SIG-M5 (cell line): ENCODE results near the gene PTPN1.
"Not testable (repeated sequence)": the region's sequence is repeated elsewhere in the genome, so short reads cannot be mapped to it uniquely, and the experiment has no call there.

ENCODE experiments used
- DNase-seq: peaks from one replicate; lab custom pipeline; 2025; lab: John Stamatoyannopoulos, UW

PTPN1 gene

DNA sequence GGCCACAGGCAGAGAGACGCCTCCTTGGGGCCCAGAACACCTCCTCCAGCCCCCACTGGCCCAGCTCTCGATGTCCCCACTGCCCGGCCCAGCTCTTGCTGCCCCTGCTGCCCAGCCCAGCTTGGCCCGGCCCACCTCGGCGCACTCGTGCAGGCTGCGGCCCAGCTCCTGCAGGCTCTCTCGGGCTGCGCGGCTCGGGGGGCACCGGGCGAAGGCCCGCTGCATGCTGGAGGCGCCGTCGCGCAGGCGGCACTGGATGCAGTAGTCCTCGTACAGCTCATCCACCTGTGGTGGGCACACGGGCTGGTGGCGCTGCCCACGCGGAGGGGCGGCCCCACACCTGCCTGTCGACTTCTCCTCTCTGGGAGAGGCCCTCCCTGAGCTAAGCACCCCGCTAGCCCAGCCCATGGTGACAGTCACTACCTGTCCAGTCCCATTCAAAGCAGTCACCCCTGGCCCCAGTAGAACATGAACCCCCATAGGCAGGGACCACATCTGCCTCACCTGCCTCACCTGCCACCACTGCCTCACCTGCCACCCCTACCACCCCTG, 99.3 kb downstream of the PTPN1 start:
- DNase-seq = no peak

DNA sequence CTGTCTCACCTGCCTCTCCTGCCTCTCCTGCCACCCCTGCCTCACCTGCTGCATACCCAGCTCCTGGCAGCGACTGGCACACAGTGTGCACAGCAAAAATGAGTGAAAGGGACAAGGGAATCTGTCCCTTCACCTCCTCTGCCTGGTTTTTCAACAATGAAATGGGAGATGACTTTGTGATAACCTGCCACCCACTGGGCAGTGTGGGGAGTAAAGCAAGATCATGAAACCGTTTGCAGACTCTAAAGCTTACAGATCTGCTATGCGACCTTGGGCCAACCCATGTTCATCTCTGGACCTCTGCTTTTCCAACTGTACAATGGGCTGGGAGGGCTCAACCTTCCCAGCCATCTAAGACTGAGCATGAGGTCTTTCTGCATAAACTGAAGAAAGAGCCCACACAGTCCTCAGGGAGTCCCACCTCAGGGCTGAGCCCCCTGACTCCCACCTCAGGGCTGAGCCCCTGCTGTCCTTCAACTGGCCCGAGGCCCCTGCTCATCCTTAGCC, 100.1 kb downstream of the PTPN1 start:
- DNase-seq = no peak

DNA sequence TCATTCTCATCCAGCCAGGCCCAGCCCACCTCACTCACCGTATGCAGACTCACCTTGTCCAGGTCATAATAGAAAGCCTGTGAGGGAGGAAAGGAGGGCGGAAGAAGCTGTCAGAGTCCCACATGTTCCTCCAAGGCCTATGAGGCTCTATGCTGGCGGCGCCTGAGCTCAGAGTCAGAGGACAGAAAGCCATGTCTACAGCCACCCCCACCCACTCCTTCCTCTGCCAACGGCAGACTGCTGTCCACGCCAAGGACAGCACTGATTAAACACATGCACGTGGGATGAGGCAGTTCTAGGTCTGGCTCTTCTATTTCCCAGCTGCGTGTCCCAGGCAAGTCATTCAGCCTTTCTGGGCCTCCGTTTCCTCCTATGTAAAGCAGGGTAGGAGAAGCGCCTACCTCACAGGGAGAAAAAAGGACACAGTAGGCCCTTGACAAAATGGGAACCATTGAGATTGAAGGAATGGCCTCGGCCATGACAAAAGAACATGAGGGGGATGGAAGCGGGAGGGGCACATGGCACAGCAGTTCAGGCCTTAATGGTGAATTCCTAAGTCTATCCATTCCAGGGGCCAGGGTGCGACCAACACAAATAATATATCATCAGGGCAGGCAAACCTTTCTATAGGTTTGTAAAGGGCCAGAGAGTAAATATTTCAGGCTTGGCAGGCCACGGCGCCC, 101.1 kb downstream of the PTPN1 start:
- DNase-seq = no peak

DNA sequence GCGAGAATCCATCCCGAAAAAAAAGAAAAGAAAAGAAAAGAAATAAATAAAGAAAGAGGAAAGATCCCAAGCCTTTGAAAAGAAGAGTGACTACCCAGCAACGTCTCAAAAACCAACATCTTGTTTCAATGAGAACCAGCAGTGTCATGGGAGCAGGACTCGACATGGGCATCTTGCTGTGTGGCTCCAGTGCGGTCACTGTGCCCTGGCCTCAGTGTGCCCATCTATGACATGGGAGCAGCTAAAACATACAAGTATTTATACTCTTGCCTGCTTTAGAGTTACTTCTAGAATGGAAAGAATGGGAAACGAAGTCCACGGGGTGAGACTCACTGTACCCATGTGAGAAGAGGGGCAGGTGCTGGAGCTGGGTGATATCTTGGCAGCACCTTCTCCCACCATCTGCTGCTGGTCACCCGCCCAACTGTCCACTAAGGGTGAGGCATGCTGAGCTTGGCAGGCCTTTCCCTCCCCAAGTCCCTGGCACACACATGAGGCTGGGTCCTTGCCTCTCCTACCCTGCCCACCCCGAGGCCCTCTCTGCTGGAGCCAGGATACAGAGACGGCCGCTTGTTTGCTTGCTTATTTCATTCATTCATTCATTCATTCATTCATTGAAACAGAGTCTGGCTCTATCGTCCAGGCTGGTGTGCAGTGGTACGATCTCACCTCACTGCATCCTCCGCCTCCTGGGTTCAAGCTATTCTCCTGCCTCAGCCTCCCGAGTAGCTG, 103.4 kb downstream of the PTPN1 start:
- no peak for DNase-seq

DNA sequence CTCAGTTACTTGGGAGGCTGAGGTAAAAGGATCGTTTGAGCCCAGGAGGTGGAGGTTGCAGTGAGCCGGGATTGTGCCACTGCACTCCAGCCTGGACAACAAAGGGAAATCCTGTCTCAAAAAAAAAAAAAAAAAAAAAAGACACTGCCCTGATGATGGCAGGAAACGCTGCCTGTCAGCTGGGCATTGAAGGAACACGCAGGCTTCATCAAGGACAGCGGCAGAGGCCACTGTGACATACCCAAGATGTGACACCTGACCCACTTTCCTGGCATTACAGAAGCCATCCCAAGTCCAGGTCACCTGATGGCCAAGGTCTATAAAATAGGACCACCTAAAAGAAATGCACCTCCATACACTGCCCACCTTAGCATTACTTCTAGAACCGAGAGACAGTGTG, 105.2 kb downstream of the PTPN1 start:
- DNase-seq = no peak

DNA sequence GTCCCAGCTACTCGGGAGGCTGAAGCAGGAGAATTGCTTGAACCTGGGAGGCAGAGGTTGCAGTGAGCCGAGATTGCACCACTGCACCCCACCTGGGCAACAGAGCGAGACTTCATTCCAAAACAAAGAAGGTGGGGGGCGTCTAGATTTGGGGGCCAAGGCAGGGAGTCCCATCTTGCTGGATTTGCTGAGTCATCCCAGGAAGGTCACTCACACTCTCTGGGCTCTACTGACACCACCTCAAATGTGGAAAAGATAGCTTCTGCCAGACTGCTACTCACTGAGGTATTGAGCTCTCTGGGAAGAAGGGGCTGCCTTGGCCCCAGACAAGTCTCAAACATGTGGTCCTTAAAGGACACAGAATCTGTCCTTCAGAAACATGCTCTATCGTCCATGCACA, 106.8 kb downstream of the PTPN1 start:
- DNase-seq = no peak

DNA sequence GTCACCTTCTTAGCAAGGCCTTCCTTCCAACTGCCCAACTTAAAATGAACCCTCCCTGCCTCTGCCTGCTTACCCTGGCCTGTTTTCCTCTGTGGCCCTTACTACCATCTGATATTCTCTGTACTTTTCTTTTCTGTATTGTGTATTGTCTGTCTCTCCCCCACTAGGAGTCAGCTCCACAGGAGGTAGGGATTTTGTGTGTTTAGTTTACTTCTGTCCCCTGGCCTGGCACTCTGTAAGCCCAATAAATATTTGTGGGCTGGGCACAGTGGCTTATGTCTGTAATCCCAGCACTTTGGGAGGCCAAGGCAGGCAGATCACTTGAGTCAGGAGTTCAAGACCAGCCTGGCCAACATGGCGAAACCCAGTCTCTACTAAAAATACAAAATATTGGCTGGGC, 108.4 kb downstream of the PTPN1 start:
- DNase-seq = no peak

DNA sequence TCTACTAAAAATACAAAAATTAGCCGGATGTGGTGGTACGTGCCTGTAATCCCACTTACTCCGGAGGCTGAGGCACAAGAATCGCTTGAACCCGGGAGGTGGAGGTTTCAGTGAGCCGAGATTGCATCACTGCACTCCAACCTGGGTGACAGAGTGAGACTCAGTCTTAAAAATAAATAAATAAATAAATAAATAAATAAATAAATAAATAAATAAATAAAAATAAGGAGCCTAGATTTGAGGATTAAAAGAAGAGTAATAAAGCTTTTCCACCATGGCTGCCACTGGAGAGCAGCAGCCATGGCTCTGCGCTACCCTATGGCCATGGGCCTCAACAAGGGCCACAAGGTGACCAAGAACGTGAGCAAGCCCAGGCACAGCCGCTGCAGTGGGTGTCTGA, 110.3 kb downstream of the PTPN1 start:
- not testable (repeated sequence) for DNase-seq

DNA sequence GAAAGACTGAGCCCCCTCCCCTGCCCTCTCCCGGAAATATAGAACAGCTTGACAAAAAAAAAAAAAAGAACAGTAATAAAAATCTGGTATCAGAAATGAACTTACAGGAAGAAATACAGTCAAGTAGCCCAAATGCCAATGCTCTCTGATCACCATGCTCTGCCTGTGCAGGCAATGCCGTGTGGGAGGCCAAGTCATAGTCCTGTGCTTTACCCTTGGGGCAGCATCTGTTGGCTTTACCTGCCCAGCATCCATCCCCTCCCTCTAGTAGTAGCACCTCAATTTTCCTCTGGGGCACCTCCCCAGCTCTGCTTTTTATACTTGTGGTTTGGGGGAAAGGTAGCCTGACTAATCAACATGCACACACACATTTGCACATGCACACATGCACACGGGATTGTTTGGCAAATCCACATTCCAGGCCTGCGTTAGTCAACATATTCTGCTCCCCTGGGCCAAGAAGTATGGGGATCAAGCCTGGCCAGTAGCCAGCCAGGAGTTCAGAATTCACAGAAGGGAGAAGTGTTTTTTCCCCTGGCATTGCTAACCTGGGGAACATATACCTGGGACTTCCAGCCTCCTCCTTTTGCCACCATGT, 111.0 kb downstream of the PTPN1 start:
- no peak for DNase-seq

DNA sequence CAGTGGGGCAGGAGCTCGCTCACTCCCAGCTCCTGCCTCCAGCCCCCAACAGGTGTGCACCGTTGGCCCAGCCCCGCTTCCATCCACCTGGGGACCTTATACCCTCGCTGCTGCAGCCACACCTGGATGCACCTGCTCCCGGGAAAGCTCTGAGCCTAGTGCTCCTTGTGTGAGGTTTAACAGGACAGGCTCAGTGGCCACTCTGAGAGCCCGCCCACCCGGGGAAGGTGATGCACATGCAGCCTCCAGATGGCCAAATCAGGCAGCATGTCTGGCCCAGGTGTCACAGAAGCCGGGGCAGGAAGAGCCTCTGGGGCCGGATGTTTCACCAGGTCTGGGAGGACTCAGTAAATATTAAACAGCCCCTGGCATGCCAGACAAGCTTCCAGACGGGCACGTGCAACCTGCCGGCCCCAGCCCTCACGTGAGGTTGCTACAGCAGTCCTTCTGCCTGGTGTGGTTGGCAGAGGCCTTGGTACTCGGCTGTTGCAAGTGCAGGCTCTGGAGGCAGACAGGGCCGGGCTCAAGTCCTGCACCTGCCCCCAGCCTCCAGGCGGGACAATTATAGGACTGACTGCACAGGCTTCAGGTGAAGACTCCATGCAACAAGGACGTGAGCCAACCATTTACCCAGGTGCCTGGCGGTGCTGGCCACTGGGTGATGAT, 114.3 kb downstream of the PTPN1 start:
- DNase-seq = no peak

DNA sequence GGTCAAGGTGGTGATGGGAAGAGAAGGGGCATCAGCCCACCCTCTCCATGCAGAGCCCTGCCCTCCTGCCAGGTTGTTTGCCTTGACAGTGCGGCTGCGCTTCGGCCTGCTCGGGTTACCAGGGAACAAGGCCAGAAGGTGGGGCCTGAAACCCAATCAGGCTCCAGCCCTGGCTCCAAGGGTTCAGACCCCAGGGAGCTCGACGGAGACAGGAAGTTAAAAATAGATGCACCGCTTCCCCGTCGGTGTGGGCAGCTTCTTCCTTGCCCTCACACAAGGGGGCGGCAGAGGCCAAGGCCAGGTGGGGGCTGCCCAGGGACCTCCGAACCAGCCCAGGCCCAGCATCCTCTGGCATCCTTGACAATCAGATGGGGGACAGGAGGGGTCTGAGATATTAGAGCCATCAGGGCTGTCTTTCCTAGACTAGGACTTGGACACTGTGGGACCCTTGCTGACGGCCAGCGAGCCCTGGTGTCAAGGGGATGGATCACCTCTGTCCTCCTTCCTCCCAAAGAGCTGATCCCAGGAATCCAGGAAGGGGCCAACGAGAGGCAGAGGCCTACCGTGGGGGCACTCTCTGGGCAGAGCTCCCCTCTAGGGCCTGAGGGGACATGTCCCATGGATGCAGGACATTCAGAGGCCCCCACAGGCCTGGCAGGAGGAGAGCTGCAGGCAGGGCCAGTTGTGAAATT, 115.9 kb downstream of the PTPN1 start:
- DNase-seq = no peak

DNA sequence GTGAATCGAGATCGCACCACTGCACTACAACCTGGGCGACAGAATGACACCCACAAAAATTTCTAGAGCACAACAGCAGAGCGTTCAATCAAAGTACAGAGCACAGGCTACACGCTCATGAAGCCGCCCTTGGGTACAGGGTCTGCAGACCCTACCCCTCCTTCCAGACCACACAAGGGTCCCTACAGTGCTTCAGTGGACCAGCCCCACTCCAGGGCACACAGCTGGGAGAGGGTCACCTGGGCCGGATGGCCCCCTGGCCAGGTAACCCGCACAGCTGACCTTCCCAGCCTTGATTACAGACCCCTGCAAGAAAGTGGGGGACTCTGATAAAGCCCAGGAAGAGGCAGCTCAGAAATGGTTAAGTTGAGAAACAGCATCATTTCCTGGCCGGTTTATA, 117.6 kb downstream of the PTPN1 start:
- DNase-seq = no peak

DNA sequence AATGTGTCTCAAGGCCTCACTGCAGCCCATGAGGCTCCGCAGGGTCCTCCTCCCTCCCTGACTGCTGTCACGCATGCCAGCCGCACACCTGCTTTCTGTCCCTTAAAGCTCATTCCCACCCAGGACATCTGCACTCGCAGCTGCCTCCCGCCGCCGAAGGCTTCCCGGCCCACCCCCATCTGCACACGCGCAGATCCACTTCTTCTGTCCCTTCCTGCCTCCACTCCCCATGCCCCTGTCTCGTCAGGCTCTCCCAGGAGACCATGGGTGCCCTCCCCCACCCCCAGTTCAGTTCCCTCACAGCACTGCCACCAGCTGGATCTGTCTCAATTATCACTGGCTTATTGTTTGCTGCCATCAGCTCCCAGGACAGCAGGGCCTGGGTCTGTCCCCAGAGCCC, 118.1 kb downstream of the PTPN1 start:
- no peak for DNase-seq

DNA sequence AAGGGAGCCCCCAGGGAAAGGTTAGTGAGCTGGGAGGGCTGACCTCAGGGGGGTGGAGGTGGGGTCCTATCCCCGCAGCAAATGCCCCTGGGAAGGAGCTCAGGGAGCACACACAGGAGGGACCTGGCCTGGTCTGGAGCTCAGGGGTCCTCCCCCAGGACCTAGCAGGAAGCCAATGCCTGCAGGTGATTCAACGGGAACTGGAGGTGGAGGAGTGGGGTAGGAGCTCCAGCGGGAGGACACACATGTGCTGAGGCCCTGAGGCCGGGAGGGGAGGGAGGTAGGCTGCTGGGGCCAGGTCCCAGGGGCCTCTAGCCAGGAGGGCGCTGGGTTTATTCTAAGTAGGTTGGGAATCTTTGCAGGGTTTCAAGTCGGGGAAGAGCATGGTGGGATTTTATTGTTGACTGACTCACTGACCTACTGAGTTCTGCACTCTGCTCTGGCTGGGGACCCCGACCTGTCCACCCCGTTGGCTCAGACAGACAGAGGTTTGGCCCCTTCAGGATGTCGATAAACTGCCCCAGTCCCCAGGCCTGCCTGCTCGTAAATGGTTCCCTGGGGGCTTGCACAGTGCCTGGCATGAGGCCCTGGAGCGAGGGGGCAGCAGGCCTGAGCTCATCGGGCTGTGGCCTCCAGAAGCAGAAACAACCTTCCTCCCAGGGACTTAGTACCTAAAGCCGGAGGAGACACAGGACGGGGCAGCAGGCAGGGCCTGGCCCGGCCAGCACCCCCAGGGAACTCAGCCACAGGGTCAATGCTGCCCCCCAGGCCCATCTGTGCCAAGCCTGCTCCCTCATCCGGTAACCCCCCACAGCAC, 118.9 kb downstream of the PTPN1 start:
- no peak for DNase-seq

DNA sequence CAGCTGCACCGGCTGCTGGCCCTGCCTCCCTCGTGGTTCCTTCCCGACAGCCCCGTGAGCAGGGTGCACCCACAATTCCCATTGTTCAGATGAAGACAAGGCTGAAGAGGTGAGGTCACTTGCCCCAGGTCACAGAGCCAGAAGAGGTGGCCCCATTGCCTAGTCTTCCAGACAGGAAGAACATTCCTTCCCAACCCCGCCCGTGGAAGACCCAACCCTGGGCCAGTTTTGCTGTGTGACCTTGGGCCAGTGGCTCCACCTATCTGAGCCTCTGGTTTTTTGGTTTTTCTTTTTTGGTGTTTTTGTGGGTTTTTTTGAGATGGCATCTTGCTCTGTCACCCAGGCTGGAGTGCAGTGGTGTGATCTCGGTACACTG, 119.5 kb downstream of the PTPN1 start:
- no peak for DNase-seq

DNA sequence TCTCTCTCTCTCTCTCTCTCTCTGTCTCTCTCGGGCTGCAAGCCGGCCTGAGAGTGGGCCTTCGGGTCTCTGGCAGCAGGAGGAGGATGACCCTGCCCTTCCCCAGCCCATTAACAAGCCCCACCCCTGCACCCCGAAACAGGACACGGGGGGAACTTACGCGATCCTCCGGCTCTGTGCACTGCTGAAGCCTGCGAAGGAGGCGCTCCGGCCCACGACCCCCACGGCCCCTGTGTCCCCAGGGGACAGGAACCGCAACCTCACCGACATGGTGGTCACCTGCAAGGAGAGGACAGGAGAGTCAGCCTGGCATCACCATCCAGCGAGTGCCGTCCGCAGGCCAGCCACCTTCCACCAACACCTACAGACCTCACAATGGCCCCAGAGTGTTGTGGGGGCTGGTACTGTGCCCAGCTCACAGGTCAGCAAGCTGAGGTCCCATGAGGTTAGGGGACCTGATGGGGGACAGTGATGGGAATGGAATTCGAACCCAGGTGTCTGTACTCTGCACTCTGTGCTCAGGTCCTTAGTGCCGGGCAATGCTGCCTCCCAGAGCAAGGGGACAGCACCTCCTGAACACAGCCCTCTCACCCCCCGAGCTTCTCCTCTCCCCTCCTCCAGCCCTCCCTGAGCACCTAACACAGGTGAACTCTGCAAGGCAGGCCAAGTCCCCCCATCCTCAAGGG, 120.5 kb downstream of the PTPN1 start:
- no peak for DNase-seq

DNA sequence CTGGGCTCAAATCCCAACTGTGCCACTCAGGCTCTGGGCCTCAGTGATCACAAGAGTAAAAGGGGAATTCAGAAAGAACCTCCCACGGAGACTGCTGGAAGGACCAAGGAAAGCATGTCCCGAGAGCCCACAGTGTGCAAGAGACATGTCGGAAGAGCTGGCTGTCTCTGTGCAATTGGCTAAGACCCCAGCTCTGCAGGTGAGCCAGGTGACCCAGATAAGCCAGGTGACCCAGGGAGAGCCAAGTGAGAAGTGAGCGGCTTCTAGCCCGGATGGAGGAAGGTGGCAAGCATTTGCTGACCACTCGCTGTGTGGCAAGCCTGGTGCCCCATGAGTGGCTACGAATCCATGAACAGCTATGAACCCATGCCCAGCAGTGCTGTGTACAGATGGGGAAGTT, 122.1 kb downstream of the PTPN1 start:
- DNase-seq = no peak

DNA sequence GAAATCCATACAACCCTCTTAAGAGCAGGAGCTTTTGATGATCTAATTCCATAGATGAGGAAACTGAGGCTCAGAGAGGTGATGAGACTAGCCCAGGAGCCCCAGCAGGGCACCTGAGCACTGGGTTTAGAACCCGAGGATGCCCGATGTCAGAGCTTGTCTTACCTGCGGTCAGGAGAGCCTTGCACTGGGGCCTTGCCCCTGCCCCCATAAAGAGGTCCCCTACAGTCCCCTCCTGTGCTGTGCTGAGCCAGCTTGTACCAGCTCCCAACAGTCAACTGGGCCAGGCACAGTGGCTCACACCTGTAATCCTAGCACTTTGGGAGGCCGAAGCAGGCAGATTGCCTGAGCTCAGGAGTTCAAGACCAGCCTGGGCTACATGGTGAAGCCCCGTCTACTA, 122.5 kb downstream of the PTPN1 start:
- no peak for DNase-seq

DNA sequence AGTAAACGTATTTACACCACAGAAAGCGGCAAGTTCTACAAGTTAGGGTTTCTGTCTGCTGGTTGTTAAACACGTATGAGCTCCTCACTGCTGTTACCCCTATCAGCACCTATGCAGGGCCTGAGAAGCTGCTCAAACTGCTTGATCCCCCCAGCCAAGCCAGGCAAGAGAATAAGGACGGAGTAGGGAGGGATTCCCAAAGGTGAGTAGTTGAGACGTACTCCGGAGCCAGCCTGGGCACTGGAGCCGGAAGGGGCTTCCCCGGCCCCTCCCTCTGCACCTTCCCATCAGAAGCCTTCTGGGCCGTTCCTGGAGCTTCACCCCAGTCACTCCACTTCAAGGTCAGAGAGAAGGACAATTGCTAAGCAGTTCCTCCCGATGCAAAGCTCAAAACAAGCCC, 123.2 kb downstream of the PTPN1 start:
- DNase-seq = no peak

DNA sequence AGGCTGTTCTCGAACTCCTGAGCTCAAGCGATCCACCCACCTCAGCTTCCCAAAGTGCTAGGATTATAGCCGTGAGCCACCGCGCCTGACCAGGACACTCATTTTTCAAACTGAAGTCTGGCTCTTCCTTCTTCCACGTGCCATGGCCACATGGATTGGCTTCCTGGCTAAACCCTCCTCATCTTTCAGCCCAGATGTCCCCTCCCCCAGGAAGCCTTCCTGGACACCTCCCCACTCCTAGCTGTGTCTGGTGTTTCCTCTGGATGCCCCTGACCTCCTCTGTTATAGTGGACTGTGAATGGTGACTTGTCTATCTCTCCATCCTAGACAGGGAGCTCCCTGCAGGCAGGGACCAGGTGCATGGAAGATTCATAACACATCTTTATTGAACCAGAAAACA, 124.0 kb downstream of the PTPN1 start:
- no peak for DNase-seq
